OCI-LY1 (cell line): ENCODE results near the gene FURIN.

ENCODE experiments used
- EZH2 ChIP-seq: fragments of 200-600 bp; sonication (generic), shearing (Covaris generic); IDR thresholded peaks from 2 replicates; pipeline ENCODE4 v1.8.0; 2017; ENCODE audit warnings: borderline replicate concordance, mixed run types, mild to moderate bottlenecking, antibody characterized with exemption, low read length, moderate library complexity, mixed read lengths
- TF ChIP-seq, protein P1 (sequence below): fragments of 200-600 bp; sonication (generic), shearing (Covaris generic); IDR thresholded peaks from 2 replicates; pipeline ENCODE4 v1.5.1; 2017; ENCODE audit warnings: mild to moderate bottlenecking, antibody characterized with exemption, low read length, moderate library complexity, mixed read lengths

- TF ChIP-seq, protein P1, sequence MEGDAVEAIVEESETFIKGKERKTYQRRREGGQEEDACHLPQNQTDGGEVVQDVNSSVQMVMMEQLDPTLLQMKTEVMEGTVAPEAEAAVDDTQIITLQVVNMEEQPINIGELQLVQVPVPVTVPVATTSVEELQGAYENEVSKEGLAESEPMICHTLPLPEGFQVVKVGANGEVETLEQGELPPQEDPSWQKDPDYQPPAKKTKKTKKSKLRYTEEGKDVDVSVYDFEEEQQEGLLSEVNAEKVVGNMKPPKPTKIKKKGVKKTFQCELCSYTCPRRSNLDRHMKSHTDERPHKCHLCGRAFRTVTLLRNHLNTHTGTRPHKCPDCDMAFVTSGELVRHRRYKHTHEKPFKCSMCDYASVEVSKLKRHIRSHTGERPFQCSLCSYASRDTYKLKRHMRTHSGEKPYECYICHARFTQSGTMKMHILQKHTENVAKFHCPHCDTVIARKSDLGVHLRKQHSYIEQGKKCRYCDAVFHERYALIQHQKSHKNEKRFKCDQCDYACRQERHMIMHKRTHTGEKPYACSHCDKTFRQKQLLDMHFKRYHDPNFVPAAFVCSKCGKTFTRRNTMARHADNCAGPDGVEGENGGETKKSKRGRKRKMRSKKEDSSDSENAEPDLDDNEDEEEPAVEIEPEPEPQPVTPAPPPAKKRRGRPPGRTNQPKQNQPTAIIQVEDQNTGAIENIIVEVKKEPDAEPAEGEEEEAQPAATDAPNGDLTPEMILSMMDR: no peak
- TF ChIP-seq EZH2: no peak
Measured at GRCh38 chr15:90877315-90877714, 8.9 kb downstream of the FURIN start.
